Measurements from ENCODE around the gene CALY. TPM values are rescaled to one million over a fixed set of nuclear protein-coding genes. Genes with fewer than 3 reads are reported as not detected.
A peak's percentile ranks its signal among the peaks of the same experiment; 100 is the strongest.

The CALY gene
- total RNA-seq, 1 experiment from 2014 or later: not detected

DNA sequence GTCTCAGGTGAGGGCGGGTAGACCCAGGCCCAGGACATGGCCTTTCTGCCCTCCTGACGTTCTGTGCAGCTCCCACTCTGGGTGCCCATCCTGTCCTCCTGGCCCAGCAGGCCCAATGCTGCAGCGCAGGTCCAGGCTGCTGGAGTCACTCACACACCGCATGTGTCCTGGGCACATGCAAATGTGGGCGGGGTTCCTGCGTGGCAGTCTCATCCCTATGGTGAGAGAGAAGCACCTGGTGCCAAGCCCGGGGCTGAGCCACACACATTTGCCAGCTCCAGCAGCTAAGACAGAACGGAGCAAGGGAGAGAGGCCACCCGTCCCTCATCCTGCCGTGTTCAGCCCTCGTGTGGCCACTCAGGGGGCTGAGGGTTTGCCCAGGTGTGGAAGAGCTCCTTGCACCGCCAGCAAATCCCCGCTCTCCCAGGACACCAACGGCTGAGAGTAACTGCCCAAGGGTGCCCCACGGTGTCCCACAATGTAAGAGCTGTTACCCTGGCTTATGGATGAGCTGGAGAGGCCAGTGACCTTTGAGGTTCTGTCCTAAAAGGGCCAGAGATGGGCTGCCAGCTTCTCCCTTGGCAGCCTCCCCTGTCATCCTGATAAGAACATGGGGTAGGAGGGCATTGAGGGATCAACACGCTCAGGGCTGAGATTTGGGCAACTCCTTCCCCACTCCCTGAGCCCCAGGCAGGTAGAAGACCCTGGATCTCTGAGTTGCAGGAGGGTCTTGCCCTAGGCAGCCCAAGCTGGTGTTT is 16.7 kb upstream of the CALY start:
- no peak for DNase-seq
- H3K4me3 ChIP-seq (ENCODE audit: low read depth, low read length): no peak overlapping the region
- ChIA-PET POLR2A (interaction anchor here (0.5 kb wide), 1 partner anchor 20 kb away, joined by 5 read pairs; no protein-coding TSS in a partner anchor), CTCF (interaction anchor here (0.9 to 1.7 kb wide), 2 partner anchors 24 to 66 kb away, joined by 3 to 11 read pairs; no protein-coding TSS in a partner anchor)
- Mint-ChIP-seq H3K4me1 (ENCODE audit: low read depth, unreplicated experiment) (peaks cover 8% of the 10 kb centered on the region), H3K27ac (ENCODE audit: unreplicated experiment) (no peak overlapping the region), H3K4me3 (ENCODE audit: unreplicated experiment) (no peak overlapping the region), H3K27me3 (ENCODE audit: insufficient read depth, unreplicated experiment) (no peaks in the 10 kb centered on the region), H3K9me3 (ENCODE audit: unreplicated experiment) (no peaks in the 10 kb centered on the region), H3K36me3 (ENCODE audit: insufficient read depth, unreplicated experiment) (peaks cover 34% of the 10 kb centered on the region)
- peaks cover 41% of the 10 kb centered on the region for H3K4me1 ChIP-seq
- H3K9me3 ChIP-seq: no peaks in the 10 kb centered on the region
- 0 out of 2 replicates have a peak, but pooled peaks cover 5% of the 10 kb centered on the region for H3K36me3 ChIP-seq (ENCODE audit: control insufficient read depth, insufficient read depth, low read length)
- intact Hi-C loops (cut with micrococcal nuclease; ENCODE audit: unreplicated experiment): no loop called here
- TF ChIP-seq, protein P1, sequence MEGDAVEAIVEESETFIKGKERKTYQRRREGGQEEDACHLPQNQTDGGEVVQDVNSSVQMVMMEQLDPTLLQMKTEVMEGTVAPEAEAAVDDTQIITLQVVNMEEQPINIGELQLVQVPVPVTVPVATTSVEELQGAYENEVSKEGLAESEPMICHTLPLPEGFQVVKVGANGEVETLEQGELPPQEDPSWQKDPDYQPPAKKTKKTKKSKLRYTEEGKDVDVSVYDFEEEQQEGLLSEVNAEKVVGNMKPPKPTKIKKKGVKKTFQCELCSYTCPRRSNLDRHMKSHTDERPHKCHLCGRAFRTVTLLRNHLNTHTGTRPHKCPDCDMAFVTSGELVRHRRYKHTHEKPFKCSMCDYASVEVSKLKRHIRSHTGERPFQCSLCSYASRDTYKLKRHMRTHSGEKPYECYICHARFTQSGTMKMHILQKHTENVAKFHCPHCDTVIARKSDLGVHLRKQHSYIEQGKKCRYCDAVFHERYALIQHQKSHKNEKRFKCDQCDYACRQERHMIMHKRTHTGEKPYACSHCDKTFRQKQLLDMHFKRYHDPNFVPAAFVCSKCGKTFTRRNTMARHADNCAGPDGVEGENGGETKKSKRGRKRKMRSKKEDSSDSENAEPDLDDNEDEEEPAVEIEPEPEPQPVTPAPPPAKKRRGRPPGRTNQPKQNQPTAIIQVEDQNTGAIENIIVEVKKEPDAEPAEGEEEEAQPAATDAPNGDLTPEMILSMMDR (IDR thresholded peaks at IDR 0.05; ENCODE audit: insufficient read depth in 1 of 2, low read depth in 1 of 2, low read length in 1 of 2, severe bottlenecking in 1 of 2, unreplicated experiment in 1 of 2): no peak
- no peaks in the 10 kb centered on the region for H3K27me3 ChIP-seq (replicated peaks; ENCODE audit: control insufficient read depth, insufficient read depth, low read length)
- BruUV-seq (replicated peaks): no TSS peak

DNA sequence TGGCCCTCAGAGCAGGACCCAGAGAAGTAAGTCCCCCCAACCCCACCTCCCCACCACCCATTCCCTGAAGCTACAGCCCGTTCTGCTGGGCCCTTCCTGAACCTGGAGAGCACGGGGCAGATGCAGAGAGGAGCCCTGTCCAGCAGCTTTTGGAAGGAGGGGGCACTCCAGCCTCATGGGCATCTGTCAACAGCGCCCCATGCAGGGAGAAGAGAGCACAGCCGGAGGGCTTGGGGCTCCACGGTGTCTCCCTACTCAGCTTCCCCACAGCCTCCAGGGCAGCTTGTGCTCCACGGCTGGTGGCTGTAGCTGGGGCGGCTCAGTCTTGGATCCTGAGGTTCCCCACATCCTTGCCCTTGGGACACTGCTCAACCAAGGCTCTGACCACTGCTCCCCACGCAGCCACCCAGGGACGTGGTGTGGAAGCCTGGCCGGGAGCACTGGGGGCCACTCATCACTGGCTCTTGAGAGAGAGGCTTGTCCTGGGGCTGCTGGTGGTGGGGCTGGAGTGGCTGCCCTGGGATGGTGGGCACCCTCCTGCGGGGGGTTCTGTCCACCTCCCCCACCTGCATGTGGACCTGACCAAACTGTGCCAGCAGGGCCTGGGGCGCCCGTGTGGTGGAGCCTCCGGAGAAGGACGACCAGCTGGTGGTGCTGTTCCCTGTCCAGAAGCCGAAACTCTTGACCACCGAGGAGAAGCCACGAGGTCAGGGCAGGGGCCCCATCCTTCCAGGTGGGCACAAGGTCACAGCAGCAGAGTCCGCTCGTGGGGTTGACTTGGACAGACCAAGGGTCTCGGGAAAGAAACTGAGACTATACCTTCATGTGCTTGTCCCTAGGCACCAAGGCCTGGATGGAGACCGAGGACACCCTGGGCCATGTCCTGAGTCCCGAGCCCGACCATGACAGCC is 15.0 kb upstream of the CALY start:
- peaks cover 52% of the 10 kb centered on the region for H3K4me1 ChIP-seq

More for the DNA sequence above, 15.0 kb upstream of the CALY start:
- H3K27me3 ChIP-seq (replicated peaks; ENCODE audit: control insufficient read depth, insufficient read depth, low read length): no peaks in the 10 kb centered on the region
- H3K27ac Mint-ChIP-seq (ENCODE audit: unreplicated experiment): peak overlapping the region; percentile 65
- intact Hi-C loops (cut with micrococcal nuclease; ENCODE audit: unreplicated experiment): loop anchor here (2.0 kb wide), 1 partner anchor 23 kb away; no protein-coding TSS in a partner anchor
- no peaks in the 10 kb centered on the region for H3K9me3 Mint-ChIP-seq (ENCODE audit: unreplicated experiment)
- no peaks in the 10 kb centered on the region for H3K27me3 Mint-ChIP-seq (ENCODE audit: insufficient read depth, unreplicated experiment)
- H3K4me3 ChIP-seq (ENCODE audit: low read depth, low read length): no peak overlapping the region
- no peak for DNase-seq
- POLR2A ChIA-PET: interaction anchor here (0.6 to 1.0 kb wide), 4 partner anchors 10 to 81 kb away, joined by 4 to 9 read pairs (median 4); partner anchors contain the start of gene PAOX
- H3K4me1 Mint-ChIP-seq (ENCODE audit: low read depth, unreplicated experiment): peaks cover 8% of the 10 kb centered on the region
- CTCF ChIA-PET: interaction anchor here (0.7 kb wide), 1 partner anchor 367 kb away, joined by 4 read pairs; no protein-coding TSS in a partner anchor
- H3K36me3 Mint-ChIP-seq (ENCODE audit: insufficient read depth, unreplicated experiment): peaks cover 48% of the 10 kb centered on the region
- H3K36me3 ChIP-seq (ENCODE audit: control insufficient read depth, insufficient read depth, low read length): 0 out of 2 replicates have a peak, but pooled peaks cover 5% of the 10 kb centered on the region
- H3K4me3 Mint-ChIP-seq (ENCODE audit: unreplicated experiment): peak overlapping the region; percentile 17
- no peaks in the 10 kb centered on the region for H3K9me3 ChIP-seq
- BruUV-seq (replicated peaks): no TSS peak
- TF ChIP-seq, protein P1 (IDR thresholded peaks at IDR 0.05; ENCODE audit: insufficient read depth in 1 of 2, low read depth in 1 of 2, low read length in 1 of 2, severe bottlenecking in 1 of 2, unreplicated experiment in 1 of 2): no peak

All from Caco-2 (cell line).